Fibroblast of lung (primary cell): ENCODE results near the gene BCLAF3.

ENCODE experiments used
- CTCF ChIP-seq, 2 donors: IDR thresholded peaks in 1 of 2; conservative IDR thresholded peaks in 1 of 2; 1 replicate in 1 of 2; 2 replicates in 1 of 2; pipeline ENCODE4 v1.5.1; 2011 to 2012; ENCODE audit warnings: low read length in 2 of 2, control low read depth in 1 of 2, inconsistent platforms in 1 of 2, low read depth in 1 of 2, mild to moderate bottlenecking in 1 of 2
- EZH2 ChIP-seq: IDR thresholded peaks from 2 replicates; pipeline ENCODE4 v1.5.1; 2012; ENCODE audit warnings: low read length, control low read depth, mild to moderate bottlenecking; ENCODE audit errors: missing control alignments

- TF ChIP-seq CTCF (conservative IDR thresholded peaks at IDR 0.05 in 1 of 2, IDR thresholded peaks at IDR 0.05 in 1 of 2; ENCODE audit: low read depth in 1 of 2, low read length in 2 of 2) = no peak
- no peak for TF ChIP-seq EZH2
These were observed 25.2 kb upstream of the BCLAF3 start for GRCh38 chrX:20015945-20016615.
